Prostate gland (tissue), 2 donors: ENCODE results near the gene LMNA.

ENCODE experiments used
- CTCF ChIP-seq, 4 experiments: fragments of 200-600 bp in 2 of 4; fragments of 450-650 bp in 2 of 4; sonication (generic) in 2 of 4; IDR thresholded peaks; 1 replicate in 3 of 4; 2 replicates in 1 of 4; pipeline ENCODE4 v1.5.1; 2016 to 2019; ENCODE audit warnings: antibody characterized with exemption in 4 of 4, mild to moderate bottlenecking in 2 of 4, moderate library complexity in 2 of 4
- POLR2A ChIP-seq: fragments of 450-650 bp; IDR thresholded peaks from one replicate; pipeline ENCODE4 v1.6.1; 2016; ENCODE audit warnings: antibody characterized with exemption, mild to moderate bottlenecking
- POLR2AphosphoS5 ChIP-seq: sonication (generic); formaldehyde crosslinking; IDR thresholded peaks from one replicate; pipeline ENCODE4 v1.6.1; 2017; ENCODE audit warnings: antibody characterized with exemption

GRCh38 chr1:156076609-156077429 lies 37.7 kb upstream of the LMNA start:
- TF ChIP-seq CTCF (IDR thresholded peaks at IDR 0.05) = no peak
- no peak for TF ChIP-seq POLR2AphosphoS5
- TF ChIP-seq POLR2A = no peak
